Tongue (tissue), 2 donors: ENCODE results near the gene PLEKHA7. TPM values are rescaled to one million over a fixed set of nuclear protein-coding genes. Genes with fewer than 3 reads are reported as not detected.

ENCODE experiments used
- DNase-seq: peaks from one replicate; pipeline ENCODE4 v3.0.0-alpha.2; 2015
- total RNA-seq: library from RNA; depleted of rRNA; stranded (reverse); fragments of >200 nt; gene quantifications from one replicate; pipeline ENCODE4 v1.2.3, GENCODE V29; 2014

Gene PLEKHA7
- total RNA-seq, 1 donor from 2014 or later = 15.6 TPM

- no peak for DNase-seq
Observed at GRCh38 chr11:16841481-16841880, 172.7 kb downstream of the PLEKHA7 start.

DNA sequence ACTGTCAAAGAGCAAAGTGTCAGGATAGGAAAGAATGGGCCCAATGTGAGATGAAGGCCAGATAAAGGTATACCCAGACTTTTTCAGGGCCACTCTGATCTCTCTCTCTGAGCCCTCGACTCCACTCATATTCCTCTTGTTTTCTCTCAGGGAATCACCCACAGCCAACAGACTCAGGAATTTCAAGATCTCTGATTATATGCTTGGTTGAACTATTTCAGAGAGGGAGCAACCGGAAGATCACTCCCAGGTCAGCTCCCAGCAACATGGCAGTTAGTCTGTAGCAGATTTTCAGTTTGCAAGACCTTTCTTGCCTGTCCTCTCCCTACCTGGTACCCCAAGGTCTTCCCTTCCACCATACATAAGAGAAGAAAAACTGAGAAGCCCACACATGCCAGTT lies 173.3 kb downstream of the PLEKHA7 start:
- no peak for DNase-seq

DNA sequence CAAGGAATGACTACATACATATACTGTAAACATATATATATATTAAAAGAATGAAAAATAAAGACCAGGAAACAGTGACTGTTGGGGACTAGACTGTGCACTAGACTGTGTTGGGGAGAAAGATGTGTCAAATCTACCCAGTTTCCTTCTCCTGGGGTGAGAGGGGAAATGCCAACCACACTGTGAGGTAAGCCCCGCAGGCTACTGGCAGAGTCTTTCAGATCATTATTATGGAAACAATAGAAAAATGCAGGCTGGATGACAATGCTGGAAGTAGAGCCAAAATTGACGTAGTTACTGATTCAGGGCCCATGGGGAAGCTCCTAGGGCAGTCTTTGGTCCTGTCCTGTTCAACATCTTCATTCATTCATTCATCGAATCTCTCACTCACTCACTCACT lies 174.4 kb downstream of the PLEKHA7 start:
- DNase-seq = no peak

- no peak for DNase-seq
Observed at GRCh38 chr11:16834384-16834783, 179.8 kb downstream of the PLEKHA7 start.

DNA sequence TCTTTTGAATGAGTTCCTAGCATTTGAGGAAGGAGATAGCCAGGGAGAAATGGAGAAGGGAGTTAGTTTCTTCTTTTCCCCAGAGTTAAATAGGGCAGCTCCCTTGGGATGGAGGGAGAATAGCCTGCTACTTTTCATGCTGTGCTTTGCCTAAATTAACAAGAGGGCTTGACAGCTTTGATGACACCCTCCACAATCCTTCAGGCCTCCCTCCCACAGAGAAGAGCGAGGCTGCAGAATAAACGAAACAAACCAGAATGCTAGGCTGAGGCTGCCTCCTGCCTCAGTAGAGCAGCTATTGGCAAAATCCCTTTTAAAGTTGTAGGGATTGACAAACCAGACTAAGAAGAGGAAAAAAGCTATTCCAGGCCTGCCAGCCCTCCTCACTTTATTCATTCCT lies 181.2 kb downstream of the PLEKHA7 start:
- no peak for DNase-seq

- no peak for DNase-seq
Observed at GRCh38 chr11:16832193-16832539, 182.0 kb downstream of the PLEKHA7 start.

DNA sequence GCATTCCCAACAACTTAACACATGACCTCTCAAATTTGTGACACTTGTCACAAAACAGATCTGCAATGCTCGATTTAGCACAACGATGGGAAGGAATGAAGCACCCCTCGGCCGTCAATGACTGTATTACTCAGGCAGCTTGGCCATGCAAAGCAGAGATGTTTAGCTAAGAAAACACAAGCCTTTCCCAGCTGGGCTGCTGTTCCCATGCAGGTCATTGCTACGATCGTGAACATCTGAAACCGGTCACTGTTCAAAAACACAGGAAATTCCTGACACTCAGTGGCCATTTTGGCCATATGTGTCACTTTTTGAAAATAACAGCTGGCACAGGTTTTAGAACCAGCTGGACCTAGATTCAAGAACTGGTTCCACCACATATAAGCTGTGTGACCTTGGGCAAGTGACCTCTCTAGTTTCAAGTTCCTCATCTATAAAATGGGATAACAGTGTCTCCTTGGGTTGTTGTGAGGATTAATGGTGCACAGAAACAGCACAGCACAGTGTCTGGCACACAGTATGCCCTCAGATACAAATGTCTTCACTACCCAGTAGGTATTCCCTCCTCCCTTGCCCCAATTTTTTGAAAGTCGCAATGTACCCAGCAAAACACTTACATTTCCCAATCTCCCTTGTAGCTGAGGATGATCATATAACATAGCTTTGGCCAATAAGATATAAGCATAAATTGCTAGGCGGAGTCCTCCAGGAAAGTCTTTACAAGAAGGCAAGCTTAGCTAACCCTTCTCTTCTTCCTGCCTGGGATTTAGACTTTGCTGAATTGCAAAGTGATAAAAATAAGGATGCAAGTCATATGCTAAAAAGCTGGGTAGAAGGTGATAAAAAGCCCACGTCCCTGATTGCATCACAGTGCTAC lies 182.7 kb downstream of the PLEKHA7 start:
- no peak for DNase-seq

GRCh38 chr11:16827139-16827538 lies 187.1 kb downstream of the PLEKHA7 start:
- no peak for DNase-seq

- no peak for DNase-seq
Observed at GRCh38 chr11:16825968-16826367, 188.2 kb downstream of the PLEKHA7 start.

- no peak for DNase-seq
Observed at GRCh38 chr11:16825101-16825500, 189.1 kb downstream of the PLEKHA7 start.

GRCh38 chr11:16820324-16821092 lies 193.7 kb downstream of the PLEKHA7 start:
- DNase-seq = peak; percentile 86

DNA sequence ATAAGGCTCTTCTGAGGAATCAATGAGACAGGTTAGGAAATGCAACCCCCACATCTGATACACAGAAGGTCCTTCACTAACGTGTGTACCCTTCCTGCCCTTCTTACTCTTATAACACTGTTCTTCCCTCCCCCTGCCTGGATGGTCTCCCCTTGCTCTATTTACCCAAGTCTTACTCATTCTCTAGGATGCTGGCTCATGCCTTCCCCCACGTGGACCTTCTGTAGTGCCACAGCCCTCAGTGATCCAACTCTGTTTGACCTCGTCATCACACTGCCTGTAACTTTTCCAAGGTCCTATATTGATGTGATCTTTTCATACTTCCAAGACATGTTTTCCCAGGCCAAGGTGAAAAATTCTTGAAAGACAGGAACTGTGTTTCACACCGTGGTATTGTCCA lies 195.9 kb downstream of the PLEKHA7 start:
- no peak for DNase-seq

GRCh38 chr11:16817351-16817750 lies 196.9 kb downstream of the PLEKHA7 start:
- no peak for DNase-seq

DNA sequence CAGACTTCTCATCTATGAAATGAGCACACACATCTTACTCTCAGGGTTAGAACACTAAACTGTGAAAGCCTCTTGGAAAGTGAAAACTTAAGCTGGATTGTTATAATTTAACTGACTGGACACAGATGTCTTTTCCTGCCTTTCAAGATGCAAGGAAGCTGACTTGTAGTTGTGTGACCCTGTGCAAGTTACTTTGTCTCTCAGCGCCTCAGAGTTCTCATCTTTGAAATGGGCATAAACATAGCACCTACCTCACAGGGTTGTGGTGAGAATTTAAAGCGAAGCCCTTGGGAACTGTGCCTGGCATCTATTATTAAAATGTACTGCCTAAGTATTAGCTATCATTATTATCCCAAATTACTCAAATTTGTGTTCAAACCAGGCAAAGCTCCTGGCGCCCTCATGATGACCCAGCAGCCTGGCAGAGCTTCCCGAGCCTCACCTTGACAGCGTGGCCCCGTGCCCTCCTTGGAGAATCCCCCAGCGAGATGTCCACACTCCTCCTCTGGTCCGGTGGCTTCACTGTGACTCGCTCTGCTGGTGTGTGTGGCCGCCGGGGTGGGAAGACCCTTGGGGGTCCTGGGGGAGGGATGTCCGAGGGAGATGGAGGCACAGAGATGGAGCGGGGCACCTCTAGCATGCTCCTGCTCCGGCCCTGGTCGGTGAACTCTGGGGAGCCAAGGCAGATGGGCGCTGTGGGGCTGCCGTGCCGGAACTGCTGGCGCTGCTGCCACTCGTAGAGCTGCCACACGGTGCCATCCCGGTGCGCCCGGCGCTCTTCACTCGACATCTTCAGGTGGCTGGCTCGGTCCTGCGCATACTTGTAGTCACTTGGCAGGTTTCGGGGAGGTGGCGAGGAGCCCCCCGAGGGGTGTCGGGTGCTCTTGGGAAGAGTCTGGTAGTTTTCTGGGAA lies 197.6 kb downstream of the PLEKHA7 start:
- no peak for DNase-seq

GRCh38 chr11:16815047-16815767 lies 199.0 kb downstream of the PLEKHA7 start:
- DNase-seq = peak; percentile 59

DNA sequence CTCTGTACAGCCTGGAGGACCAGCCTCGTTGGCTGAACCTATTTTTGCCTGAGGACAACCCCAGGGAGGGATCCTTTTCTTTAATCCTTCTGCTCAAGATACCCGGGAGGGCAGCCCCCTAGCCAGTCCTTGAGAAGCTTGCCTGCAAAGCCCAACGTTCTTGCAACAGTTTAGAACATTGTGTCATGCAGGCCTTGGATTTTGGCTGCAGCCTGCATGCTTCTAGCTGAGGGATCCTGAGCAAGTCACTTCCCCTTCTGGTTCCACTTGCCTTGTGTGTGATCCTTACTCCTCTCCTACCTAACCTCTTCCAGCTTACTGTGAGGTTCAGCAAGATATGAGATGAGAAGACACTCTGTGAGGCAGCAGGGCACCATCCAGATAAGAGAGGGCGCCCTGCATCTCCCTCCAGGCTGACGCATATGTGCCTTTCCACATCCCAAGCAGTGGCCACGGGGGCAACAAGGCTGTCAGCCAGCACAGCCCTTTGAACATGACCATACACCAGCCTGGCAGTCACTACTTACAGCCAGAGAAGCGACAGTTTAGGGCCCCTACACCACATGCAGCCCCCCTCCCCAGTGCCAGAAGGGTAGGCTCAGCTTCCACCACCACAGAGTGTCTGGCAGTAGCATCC lies 199.7 kb downstream of the PLEKHA7 start:
- no peak for DNase-seq

- DNase-seq = no peak
Observed at GRCh38 chr11:16813126-16813525, 201.1 kb downstream of the PLEKHA7 start.

- DNase-seq = no peak
Observed at GRCh38 chr11:16812274-16812673, 201.9 kb downstream of the PLEKHA7 start.

- no peak for DNase-seq
Observed at GRCh38 chr11:16811136-16812020, 202.8 kb downstream of the PLEKHA7 start.
